ENCODE results near the gene NCF2.
"Not testable (repeated sequence)": the region's sequence is repeated elsewhere in the genome, so short reads cannot be mapped to it uniquely, and the experiment has no call there.

The NCF2 gene

GRCh38 chr1:183590244-183591191 lies at the start of gene NCF2:
Gene NCF2, minus strand, starts transcription at chr1:183590459. Its CDS starts 130 bp downstream, at chr1:183590329.
- no peak for DNase-seq

- DNase-seq = no peak
Observed at GRCh38 chr1:183638649-183639387, 48.6 kb upstream of the NCF2 start.

- no peak for DNase-seq
Observed at GRCh38 chr1:183636783-183637182, 46.5 kb upstream of the NCF2 start.

- DNase-seq = no peak
Observed at GRCh38 chr1:183636334-183636682, 46.0 kb upstream of the NCF2 start.

- DNase-seq = peak; percentile 98
Observed at GRCh38 chr1:183635606-183636333, 45.5 kb upstream of the NCF2 start, which contains the start of gene ARPC5. Gene ARPC5, minus strand, starts transcription at chr1:183635783. Its CDS starts 124 bp downstream, at chr1:183635659.

- no peak for DNase-seq
Observed at GRCh38 chr1:183635099-183635605, 44.9 kb upstream of the NCF2 start.

GRCh38 chr1:183634429-183635065 lies 44.3 kb upstream of the NCF2 start:
- no peak for DNase-seq

GRCh38 chr1:183633676-183634343 lies 43.6 kb upstream of the NCF2 start:
- DNase-seq = no peak

- no peak for DNase-seq
Observed at GRCh38 chr1:183632964-183633363, 42.7 kb upstream of the NCF2 start.

GRCh38 chr1:183632114-183632513 lies 41.9 kb upstream of the NCF2 start:
- DNase-seq = no peak

- DNase-seq = no peak
Observed at GRCh38 chr1:183630748-183631147, 40.5 kb upstream of the NCF2 start.

GRCh38 chr1:183628537-183628936 lies 38.3 kb upstream of the NCF2 start:
- no peak for DNase-seq

GRCh38 chr1:183626236-183626635 lies 36.0 kb upstream of the NCF2 start:
- not testable (repeated sequence) for DNase-seq

GRCh38 chr1:183622884-183623785 lies 32.9 kb upstream of the NCF2 start:
- no peak for DNase-seq

GRCh38 chr1:183622013-183622412 lies 31.8 kb upstream of the NCF2 start:
- DNase-seq = no peak

GRCh38 chr1:183620311-183620710 lies 30.1 kb upstream of the NCF2 start:
- DNase-seq = no peak

GRCh38 chr1:183619781-183620180 lies 29.5 kb upstream of the NCF2 start:
- DNase-seq = no peak

- DNase-seq = not testable (repeated sequence)
Observed at GRCh38 chr1:183618202-183618601, 27.9 kb upstream of the NCF2 start.

GRCh38 chr1:183612975-183613374 lies 22.7 kb upstream of the NCF2 start:
- DNase-seq = not testable (repeated sequence)

GRCh38 chr1:183612407-183612806 lies 22.1 kb upstream of the NCF2 start:
- DNase-seq = no peak

GRCh38 chr1:183611021-183611420 lies 20.8 kb upstream of the NCF2 start:
- DNase-seq = no peak
